DND-41 (cell line): ENCODE measurements around the gene BMP7.
"Not testable (repeated sequence)": the region's sequence is repeated elsewhere in the genome, so short reads cannot be mapped to it uniquely, and the experiment has no call there.

Experiments used
- ATAC-seq: fragments of 200-7000 bp; cut with Tn5 transposase; 3 replicates; pipeline ENCODE4 v1.9.1; 2021; ENCODE audit warnings: low read depth; ENCODE audit not compliant: insufficient read depth
- DNase-seq: peaks from one replicate; pipeline ENCODE4 v3.0.0-alpha.2; 2020
- H2AFZ ChIP-seq: 2 replicates; pipeline ENCODE4 v1.6.0; 2012; ENCODE audit warnings: low read depth, low read length
- H3K27ac ChIP-seq: 2 replicates; pipeline ENCODE4 v1.5.1; 2012; ENCODE audit warnings: low read length, inconsistent platforms
- H3K27me3 ChIP-seq: fragments of 200-600 bp; sonication (generic); 2 replicates; pipeline ENCODE4 v1.6.0; 2012; ENCODE audit warnings: low read length, mild to moderate bottlenecking, inconsistent platforms; ENCODE audit not compliant: insufficient read depth, poor library complexity
- H3K36me3 ChIP-seq: 2 replicates; pipeline ENCODE4 v1.5.1; 2012; ENCODE audit warnings: low read length, inconsistent platforms; ENCODE audit not compliant: insufficient read depth
- H3K4me1 ChIP-seq: 2 replicates; pipeline ENCODE4 v1.5.1; 2012; ENCODE audit warnings: mild to moderate bottlenecking, low read length; ENCODE audit not compliant: insufficient read depth
- H3K4me2 ChIP-seq: 2 replicates; pipeline ENCODE4 v1.6.0; 2012; ENCODE audit warnings: mild to moderate bottlenecking, moderate library complexity, low read length, inconsistent platforms; ENCODE audit not compliant: insufficient read depth
- H3K4me3 ChIP-seq, 2 experiments: fragments of 200-600 bp in 1 of 2; shearing (Covaris generic) in 1 of 2; 2 replicates each; pipeline ENCODE4 v1.5.1; 2012 to 2016; ENCODE audit warnings: inconsistent platforms in 2 of 2, low read length in 2 of 2, mild to moderate bottlenecking in 2 of 2, low read depth in 1 of 2, moderate library complexity in 1 of 2
- H3K79me2 ChIP-seq: 2 replicates; pipeline ENCODE4 v1.6.0; 2012; ENCODE audit warnings: low read length, inconsistent platforms; ENCODE audit not compliant: insufficient read depth
- H3K9ac ChIP-seq: 2 replicates; pipeline ENCODE4 v1.6.0; 2012; ENCODE audit warnings: low read depth, mild to moderate bottlenecking, inconsistent platforms, low read length, moderate library complexity
- H3K9me3 ChIP-seq: 2 replicates; pipeline ENCODE4 v1.5.1; 2012; ENCODE audit warnings: low read length, moderate library complexity, mild to moderate bottlenecking, inconsistent platforms; ENCODE audit not compliant: insufficient read depth, severe bottlenecking
- H4K20me1 ChIP-seq: 2 replicates; pipeline ENCODE4 v1.6.0; 2012; ENCODE audit warnings: low read length; ENCODE audit not compliant: insufficient read depth
- CTCF ChIP-seq: IDR thresholded peaks from 2 replicates; pipeline ENCODE4 v1.5.1; 2012; ENCODE audit warnings: borderline replicate concordance, low read length, moderate library complexity, mild to moderate bottlenecking; ENCODE audit not compliant: poor library complexity, severe bottlenecking; ENCODE audit errors: extremely low read depth
- EZH2 ChIP-seq: IDR thresholded peaks from 3 replicates; pipeline ENCODE4 v1.6.1; 2012; ENCODE audit warnings: borderline replicate concordance, low read depth, mild to moderate bottlenecking, moderate library complexity, low read length, inconsistent platforms; ENCODE audit not compliant: severe bottlenecking

Gene BMP7

GRCh38 chr20:57159945-57160610, 106.4 kb downstream of the BMP7 start:
- no peaks in the 10 kb centered on the region for H3K4me1 ChIP-seq
- H3K9me3 ChIP-seq, result no peaks in the 10 kb centered on the region
- no peaks in the 10 kb centered on the region for H3K79me2 ChIP-seq
- no peak for ATAC-seq
- H4K20me1 ChIP-seq, result 0 out of 2 replicates have a peak, but pooled peaks cover 3% of the 10 kb centered on the region
- no peaks in the 10 kb centered on the region for H3K36me3 ChIP-seq
- no peak overlapping the region for H3K4me2 ChIP-seq
- H3K27me3 ChIP-seq, result peaks cover 3% of the 10 kb centered on the region
- DNase-seq, result no peak
- H3K4me3 ChIP-seq, result no peak overlapping the region
- H3K27ac ChIP-seq, result no peak overlapping the region
- H3K9ac ChIP-seq, result no peak overlapping the region
- TF ChIP-seq EZH2, result no peak
- no peak for TF ChIP-seq CTCF
- no peak overlapping the region for H2AFZ ChIP-seq

DNA sequence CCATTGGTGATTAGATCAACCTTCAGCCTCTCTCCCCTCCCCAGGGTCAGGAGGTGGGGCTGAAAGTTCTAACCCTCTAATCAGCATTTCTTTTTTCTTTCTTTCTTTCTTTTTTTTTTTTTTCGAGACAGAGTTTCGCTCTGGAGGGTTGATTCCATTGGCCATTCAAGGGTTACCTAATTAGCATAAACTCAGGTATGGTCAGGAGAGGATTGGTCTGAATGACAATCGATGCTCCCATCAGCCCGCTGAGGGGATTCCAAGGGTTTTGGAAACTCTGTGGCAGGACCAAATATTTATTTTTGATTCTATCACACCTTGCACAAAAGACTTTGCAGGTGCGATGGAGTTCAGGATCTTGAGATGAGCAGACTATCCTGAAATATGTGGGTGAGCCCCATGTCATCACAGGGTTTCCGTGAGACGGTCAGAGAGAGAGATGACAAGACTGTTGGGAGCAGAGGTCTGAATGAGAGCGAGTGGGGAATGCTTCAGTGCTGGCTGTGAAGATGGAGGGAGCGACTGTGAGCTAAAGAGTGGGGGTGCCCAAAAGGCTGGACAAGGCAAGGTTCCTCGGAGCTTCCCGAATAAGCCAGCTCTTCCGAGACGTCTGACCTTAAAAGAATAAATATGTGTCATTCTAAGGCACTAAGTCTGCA, 107.1 kb downstream of the BMP7 start:
- Histone ChIP-seq H3K79me2 (no peaks in the 10 kb centered on the region), H4K20me1 (no peaks in the 10 kb centered on the region), H3K27me3 (peaks cover 3% of the 10 kb centered on the region), H3K4me3 (no peak overlapping the region), H3K36me3 (no peaks in the 10 kb centered on the region), H3K9ac (no peak overlapping the region), H3K4me1 (no peaks in the 10 kb centered on the region), H3K9me3 (no peaks in the 10 kb centered on the region), H3K4me2 (no peak overlapping the region), H3K27ac (no peak overlapping the region), H2AFZ (no peak overlapping the region)
- TF ChIP-seq CTCF (no peak), EZH2 (no peak)
- ATAC-seq, result no peak
- no peak for DNase-seq

DNA sequence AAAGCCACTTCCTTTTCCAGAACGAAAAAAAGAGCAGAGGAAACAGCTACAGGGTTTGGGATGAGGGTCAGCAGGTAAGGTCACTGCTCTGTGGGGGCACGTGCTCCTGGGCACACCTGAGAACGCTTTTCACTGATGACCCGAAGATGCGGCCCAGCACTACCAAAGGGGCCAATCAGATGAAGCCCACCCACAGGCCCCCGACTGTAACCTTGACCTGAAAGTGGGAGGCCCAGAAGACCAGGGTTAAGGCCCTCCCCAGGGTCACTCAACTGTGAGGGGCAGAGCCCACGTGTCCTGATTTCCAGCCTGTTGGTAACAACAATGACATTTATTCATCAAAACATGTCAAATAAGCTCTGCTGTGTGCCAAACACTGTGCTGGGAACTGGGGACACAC, 108.0 kb downstream of the BMP7 start:
- H3K4me3 ChIP-seq, result no peak overlapping the region
- no peak overlapping the region for H3K4me2 ChIP-seq

DNA sequence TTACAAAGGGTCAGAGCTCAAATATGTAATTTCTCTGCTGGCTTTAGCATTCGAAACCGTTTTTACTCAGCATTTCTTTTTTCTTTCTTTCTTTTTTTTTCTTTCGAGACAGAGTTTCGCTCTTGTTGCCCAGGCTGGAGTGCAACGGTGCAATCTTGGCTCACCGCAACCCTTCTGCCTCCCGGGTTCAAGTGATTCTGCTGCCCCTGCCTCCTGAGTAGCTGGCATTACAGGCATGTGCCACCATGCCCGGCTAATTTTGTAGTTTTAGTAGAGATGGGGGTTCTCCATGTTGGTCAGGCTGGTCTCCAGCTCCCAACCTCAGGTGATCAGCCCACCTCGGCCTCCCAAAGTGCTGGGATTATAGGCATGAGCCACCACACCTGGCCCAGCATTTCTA, 108.7 kb downstream of the BMP7 start:
- not testable (repeated sequence) for ATAC-seq, H3K27ac ChIP-seq, H4K20me1 ChIP-seq, H3K4me3 ChIP-seq, H3K27me3 ChIP-seq, H3K4me2 ChIP-seq, H3K79me2 ChIP-seq, H3K9me3 ChIP-seq, H3K4me1 ChIP-seq, DNase-seq, H3K9ac ChIP-seq, H2AFZ ChIP-seq, H3K36me3 ChIP-seq

More for the DNA sequence above, 108.0 kb downstream of the BMP7 start:
- Histone ChIP-seq H4K20me1 (no peaks in the 10 kb centered on the region), H3K9me3 (no peaks in the 10 kb centered on the region), H3K79me2 (no peaks in the 10 kb centered on the region), H3K36me3 (no peaks in the 10 kb centered on the region), H2AFZ (no peak overlapping the region), H3K27ac (no peak overlapping the region), H3K27me3 (peaks cover 3% of the 10 kb centered on the region), H3K9ac (no peak overlapping the region), H3K4me1 (no peaks in the 10 kb centered on the region)
- TF ChIP-seq EZH2 (no peak), CTCF (no peak)
- no peak for DNase-seq
- no peak for ATAC-seq
